PC-3 (cell line): ENCODE data around the gene TAPT1. TPM values are rescaled to one million over a fixed set of nuclear protein-coding genes. Genes with fewer than 3 reads are reported as not detected.

Experiments
- ATAC-seq: fragments of 200-7000 bp; cut with Tn5 transposase; 2 replicates; pipeline ENCODE4 v1.9.1; 2020; ENCODE audit warnings: mild to moderate bottlenecking, moderate library complexity
- BruUV-seq: library from RNA; stranded (reverse); fragments of 400-500 nt; replicated peaks from 2 replicates; lab custom pipeline; 2021; lab: Mats Ljungman, UMichigan
- CTCF ChIA-PET: fragments of 300-600 bp; sonication (Branson Sonifier 250); formaldehyde crosslinking; loops from one replicate; lab custom pipeline; 2022; ENCODE audit warnings: antibody characterized with exemption; lab: Charles Lee
- POLR2A ChIA-PET: fragments of 300-600 bp; sonication (Branson Sonifier 250); formaldehyde crosslinking; loops from one replicate; lab custom pipeline; 2022; ENCODE audit warnings: antibody characterized with exemption; ENCODE audit not compliant: unreplicated experiment; lab: Charles Lee
- DNase-seq: peaks from one replicate; pipeline ENCODE4 v3.0.0-alpha.2; 2015
- H2AFZ ChIP-seq: fragments of 300-600 bp; sonication (generic); 2 replicates; pipeline ENCODE4 v1.6.0; 2016; ENCODE audit warnings: antibody characterized with exemption, low read length
- H3F3A ChIP-seq: fragments of 300-600 bp; sonication (generic); one replicate; pipeline ENCODE4 v1.6.0; 2017; ENCODE audit warnings: antibody characterized with exemption, low read length, control low read depth, mild to moderate bottlenecking; ENCODE audit not compliant: unreplicated experiment
- H3K27ac ChIP-seq: fragments of 300-600 bp; sonication (generic); 2 replicates; pipeline ENCODE4 v1.5.1; 2016; ENCODE audit warnings: mild to moderate bottlenecking, low read length
- H3K27me3 ChIP-seq: fragments of 300-600 bp; sonication (generic); 2 replicates; pipeline ENCODE4 v1.6.1; 2016; ENCODE audit warnings: low read length, mixed read lengths
- H3K36me3 ChIP-seq: fragments of 300-600 bp; sonication (generic); 2 replicates; pipeline ENCODE4 v1.6.1; 2016; ENCODE audit warnings: low read depth, mixed run types, low read length, mixed read lengths
- H3K4me1 ChIP-seq: fragments of 300-600 bp; sonication (generic); 2 replicates; pipeline ENCODE4 v1.5.1; 2016; ENCODE audit warnings: low read length; ENCODE audit not compliant: insufficient read depth
- H3K4me2 ChIP-seq: fragments of 300-600 bp; sonication (generic); 2 replicates; pipeline ENCODE4 v1.6.0; 2016; ENCODE audit warnings: low read length
- H3K4me3 ChIP-seq: fragments of 300-600 bp; sonication (generic); 2 replicates; pipeline ENCODE4 v1.5.1; 2016; ENCODE audit warnings: mild to moderate bottlenecking, low read length, mixed read lengths
- H3K79me2 ChIP-seq: fragments of 300-600 bp; sonication (generic); 2 replicates; pipeline ENCODE4 v1.6.1; 2017; ENCODE audit warnings: low read length, mixed read lengths
- H3K9ac ChIP-seq: fragments of 300-600 bp; sonication (generic); 2 replicates; pipeline ENCODE4 v1.6.0; 2016; ENCODE audit warnings: mild to moderate bottlenecking, low read length
- H3K9me2 ChIP-seq: fragments of 300-600 bp; sonication (generic); replicated peaks from 2 replicates; pipeline ENCODE4 v1.6.1; 2016; ENCODE audit warnings: mixed run types, low read length, mixed read lengths
- H3K9me3 ChIP-seq: fragments of 300-600 bp; sonication (generic); 2 replicates; pipeline ENCODE4 v1.6.1; 2016; ENCODE audit warnings: low read length, mixed read lengths
- H4K20me1 ChIP-seq: fragments of 300-600 bp; sonication (generic); 2 replicates; pipeline ENCODE4 v1.6.1; 2016; ENCODE audit warnings: low read length, mixed read lengths
- CTCF ChIP-seq: fragments of 300-600 bp; sonication (generic); conservative IDR thresholded peaks from 2 replicates; pipeline ENCODE4 v1.5.1; 2017; ENCODE audit warnings: antibody characterized with exemption, low read depth, mild to moderate bottlenecking, low read length
- EZH2 ChIP-seq: fragments of 300-600 bp; sonication (generic); IDR thresholded peaks from one replicate; pipeline ENCODE4 v1.6.1; 2017; ENCODE audit warnings: antibody characterized with exemption, mild to moderate bottlenecking, low read length; ENCODE audit not compliant: unreplicated experiment
- EZH2phosphoT487 ChIP-seq: fragments of 300-600 bp; sonication (generic); IDR thresholded peaks from 2 replicates; pipeline ENCODE4 v1.6.1; 2018; ENCODE audit warnings: mild to moderate bottlenecking, antibody characterized with exemption, low read length, borderline replicate concordance
- intact Hi-C: fragments of 100-400 bp; cut with micrococcal nuclease; formaldehyde crosslinking; loops from 2 replicates; pipeline ENCODE4 v1.9.0; 2023
- total RNA-seq: library from RNA; depleted of rRNA; stranded (reverse); fragments of >200 nt; gene quantifications from 2 replicates; pipeline ENCODE4 v1.2.3, GENCODE V29; 2014

Gene TAPT1
- total RNA-seq, 1 experiment from 2014 or later = 8.7 TPM

GRCh38 chr4:16203083-16203482 lies 23.2 kb downstream of the TAPT1 start:
- intact Hi-C loops = no loop called here
- no peak overlapping the region for H3K9ac ChIP-seq
- no peak overlapping the region for H3K4me3 ChIP-seq
- H3K36me3 ChIP-seq = no peaks in the 10 kb centered on the region
- H4K20me1 ChIP-seq = no peaks in the 10 kb centered on the region
- H3K27ac ChIP-seq = no peak overlapping the region
- H3K4me1 ChIP-seq = no peaks in the 10 kb centered on the region
- ATAC-seq (no peak), DNase-seq (no peak)
- H3K4me2 ChIP-seq = no peak overlapping the region
- H3F3A ChIP-seq = no peaks in the 10 kb centered on the region
- H3K79me2 ChIP-seq = no peaks in the 10 kb centered on the region
- CTCF ChIA-PET = interaction anchor here (0.6 kb wide), 1 partner anchor 11 kb away, joined by 3 read pairs; no protein-coding TSS in a partner anchor
- H3K27me3 ChIP-seq = no peaks in the 10 kb centered on the region
- no peak overlapping the region for H2AFZ ChIP-seq
- H3K9me3 ChIP-seq = no peaks in the 10 kb centered on the region
- BruUV-seq = no TSS peak
- no peaks in the 10 kb centered on the region for H3K9me2 ChIP-seq
- TF ChIP-seq EZH2phosphoT487 = no peak
- TF ChIP-seq CTCF = no peak
- TF ChIP-seq EZH2 = no peak
- POLR2A ChIA-PET = no interaction called here

- H3K36me3 ChIP-seq = no peaks in the 10 kb centered on the region
- H3F3A ChIP-seq = no peaks in the 10 kb centered on the region
- H3K27me3 ChIP-seq = no peaks in the 10 kb centered on the region
- no peaks in the 10 kb centered on the region for H4K20me1 ChIP-seq
- no peak overlapping the region for H3K9ac ChIP-seq
- no peaks in the 10 kb centered on the region for H3K9me2 ChIP-seq
- ChIA-PET POLR2A (no interaction called here), CTCF (interaction anchor here (0.6 kb wide), 1 partner anchor 12 kb away, joined by 3 read pairs; no protein-coding TSS in a partner anchor)
- intact Hi-C loops = no loop called here
- ATAC-seq (no peak), DNase-seq (no peak)
- H3K9me3 ChIP-seq = no peaks in the 10 kb centered on the region
- H3K79me2 ChIP-seq = no peaks in the 10 kb centered on the region
- H2AFZ ChIP-seq = no peak overlapping the region
- H3K27ac ChIP-seq = no peak overlapping the region
- no peak overlapping the region for H3K4me3 ChIP-seq
- no peaks in the 10 kb centered on the region for H3K4me1 ChIP-seq
- TF ChIP-seq CTCF = no peak
- no peak for TF ChIP-seq EZH2
- TF ChIP-seq EZH2phosphoT487 = no peak
- BruUV-seq = no TSS peak
- no peak overlapping the region for H3K4me2 ChIP-seq
Measured at GRCh38 chr4:16202598-16202997, 23.7 kb downstream of the TAPT1 start.

- Histone ChIP-seq H3F3A (no peaks in the 10 kb centered on the region), H3K4me1 (peaks cover 8% of the 10 kb centered on the region), H3K4me2 (no peak overlapping the region), H3K27ac (no peak overlapping the region), H4K20me1 (no peaks in the 10 kb centered on the region), H2AFZ (no peak overlapping the region), H3K9me3 (no peaks in the 10 kb centered on the region), H3K4me3 (no peak overlapping the region), H3K9ac (no peak overlapping the region), H3K36me3 (no peaks in the 10 kb centered on the region), H3K9me2 (no peaks in the 10 kb centered on the region), H3K79me2 (no peaks in the 10 kb centered on the region), H3K27me3 (no peaks in the 10 kb centered on the region)
- no TSS peak for BruUV-seq
- DNase-seq (peak; percentile 35), ATAC-seq (no peak)
- TF ChIP-seq CTCF (peak; percentile 57; the same call in 1 of the 2 replicates), EZH2phosphoT487 (no peak)
- intact Hi-C loops = loop anchor here (1.0 to 10.0 kb wide), 4 partner anchors 37 to 394 kb away; no protein-coding TSS in a partner anchor
- ChIA-PET POLR2A (interaction anchor here (0.7 kb wide), 1 partner anchor 22 kb away, joined by 4 read pairs; no protein-coding TSS in a partner anchor), CTCF (interaction anchor here (0.6 to 1.3 kb wide), 5 partner anchors 55 to 393 kb away, joined by 3 to 5 read pairs (median 3); no protein-coding TSS in a partner anchor)
Measured at GRCh38 chr4:16199093-16199492, 27.2 kb downstream of the TAPT1 start.
